Heart right ventricle (tissue), 16 donors: Measurements from ENCODE around the gene SNPH. TPM values are rescaled to one million over a fixed set of nuclear protein-coding genes. Genes with fewer than 3 reads are reported as not detected.
A peak's percentile ranks its signal among the peaks of the same experiment; 100 is the strongest.

ENCODE experiments used
- ATAC-seq, 8 donors: fragments of 200-7000 bp; cut with Tn5 transposase; one replicate each; pipeline ENCODE4 v1.9.1; 2020; ENCODE audit warnings: mild to moderate bottlenecking in 8 of 8, moderate library complexity in 8 of 8, moderate number of reproducible peaks in 1 of 8
- DNase-seq, 2 donors: peaks; one replicate each; pipeline ENCODE4 v3.0.0-alpha.2; 2020
- H3K27ac ChIP-seq, 10 donors: fragments of 200-600 bp; sonication (generic) in 2 of 10; one replicate each; pipeline versions ENCODE4 v1.5.0 to v1.8.0; 2020 to 2022; ENCODE audit warnings: mild to moderate bottlenecking in 3 of 10
- H3K27me3 ChIP-seq, 7 donors: fragments of 200-600 bp; one replicate each; pipeline ENCODE4 v1.8.0; 2021 to 2022; ENCODE audit warnings: mild to moderate bottlenecking in 2 of 7
- H3K36me3 ChIP-seq, 9 donors: fragments of 200-600 bp; sonication (generic) in 1 of 9; one replicate each; pipeline versions ENCODE4 v1.5.0 to v1.8.0; 2020 to 2022; ENCODE audit warnings: mild to moderate bottlenecking in 2 of 9
- H3K4me1 ChIP-seq, 9 donors: fragments of 200-600 bp; sonication (generic) in 1 of 9; one replicate each; pipeline versions ENCODE4 v1.5.0 to v1.8.0; 2020 to 2022; ENCODE audit warnings: mild to moderate bottlenecking in 4 of 9
- H3K4me3 ChIP-seq, 10 donors: fragments of 200-600 bp; sonication (generic) in 2 of 10; one replicate each; pipeline versions ENCODE4 v1.5.0 to v1.8.0; 2020 to 2022; ENCODE audit warnings: mild to moderate bottlenecking in 7 of 10, moderate library complexity in 2 of 10
- H3K9me3 ChIP-seq, 11 donors: fragments of 200-600 bp in 10 of 11; sonication (generic) in 2 of 11; one replicate each; pipeline versions ENCODE4 v1.5.0 to v1.8.0; 2013 to 2022; ENCODE audit warnings: mild to moderate bottlenecking in 2 of 11, control low read depth in 1 of 11, moderate library complexity in 1 of 11
- CTCF ChIP-seq, 9 donors: fragments of 200-600 bp; sonication (generic) in 2 of 9; IDR thresholded peaks; one replicate each; pipeline versions ENCODE4 v1.5.0 to v1.8.0; 2021 to 2022; ENCODE audit warnings: antibody characterized with exemption in 9 of 9, mild to moderate bottlenecking in 5 of 9, moderate library complexity in 1 of 9
- WGBS, 2 donors: extraction: QIAGEN DNeasy Blood & Tissue Kit; methylation state at CpG; one replicate each; pipeline ENCODE4 v1.1.7; 2013; ENCODE audit warnings: inconsistent platforms in 1 of 2; 5-methylcytosine and 5-hydroxymethylcytosine counted together
- intact Hi-C, 10 donors: fragments of 100-400 bp; cut with DNase I; formaldehyde crosslinking; loops; one replicate each; pipeline versions ENCODE4 v1.11.1 to v1.14.2; 2022
- polyA plus RNA-seq, 2 donors: library from polyadenylated mRNA; stranded (reverse); fragments of 200-250 nt; gene quantifications; one replicate each; pipeline ENCODE4 v1.2.3, GENCODE V29; 2013
- total RNA-seq, 10 donors: library from RNA; stranded (reverse); fragmentation: NEBNext Ultra II Directional in 3 of 10; extraction: Animal tissue kit (Norgen Biotek cat#: 25700) in 3 of 10; gene quantifications; one replicate each; pipeline versions ENCODE4 v1.2.1 to v1.2.4, GENCODE V29; 2021 to 2023
- donor health status: Arrhythmogenic right ventricular cardiomyopathy.
- donor health status: ischemic (EF 13 %, LVEDD 7.1; RV severe dilation, severe dysfunction).
- donor health status: healthy with polysubstance abuse.
- donor health status: DM: no; HTN: yes; CAD: no.
- donor health status: DM: no; HTN: no; CAD: no.
- donor health status: ischemic (EF 25% LVEDD 6.9; RV normal size, moderate dysfunction).
- donor health status: ischemic (EF 25% LVEDD 5.7; RV mildly dilated, moderate dysfunction).
- donor health status: healthy.
- donor health status: DM: yes; HTN: yes; CAD: no.
- donor health status: Ischemic cardiomyopathy.
- donor health status: ischemic (EF 35%, LVEDD 5.7; RV mildly dilated, moderate dysfunction).
- donor health status: nonischemic (EF 11% LVEDD 7.7; RV severe dilation, severe dysfunction).
- donor health status: DM: yes; HTN: yes; CAD: no.
- donor health status: PGD.
- donor health status: ischemic (EF 29% LVEDD 5.4; RV normal size, mild dysfunction).
- donor health status: nonischemic (EF 23%, LVEDD 6.1; RV moderate dilation, normal function).

The SNPH gene
- total and polyA plus RNA-seq, 12 donors: 1.5 to 14.3 (median 9.9) TPM

GRCh38 chr20:1302685-1303541, 36.8 kb downstream of the SNPH start:
- intact Hi-C loops: no loop called here
- Histone ChIP-seq H3K4me1 (peaks cover 0 to 10% (median 0%) of the 10 kb centered on the region in 9 donors), H3K9me3 (no peaks in the 10 kb centered on the region), H3K27ac (no peak overlapping the region), H3K4me3 (no peak overlapping the region), H3K36me3 (peaks cover 0 to 38% (median 0%) of the 10 kb centered on the region in 9 donors), H3K27me3 (no peaks in the 10 kb centered on the region)
- 79 to 84% methylated on average over 12 of the region's 12 CpGs for WGBS, 2 donors
- DNase-seq (no peak), ATAC-seq (no peak)
- TF ChIP-seq CTCF (IDR thresholded peaks at IDR 0.05): no peak

- DNase-seq (no peak), ATAC-seq (peak in 1 of 8 donors; percentile 7)
- Histone ChIP-seq H3K9me3 (no peaks in the 10 kb centered on the region), H3K27ac (no peak overlapping the region), H3K4me3 (no peak overlapping the region), H3K27me3 (no peaks in the 10 kb centered on the region), H3K4me1 (peaks cover 0 to 10% (median 0%) of the 10 kb centered on the region in 9 donors), H3K36me3 (peaks cover 0 to 29% (median 0%) of the 10 kb centered on the region in 9 donors)
- intact Hi-C loops: no loop called here
- TF ChIP-seq CTCF (IDR thresholded peaks at IDR 0.05): no peak
- 84 to 88% methylated on average over 31 of the region's 31 CpGs for WGBS, 2 donors
These were observed 38.8 kb downstream of the SNPH start for GRCh38 chr20:1304710-1305515.

GRCh38 chr20:1305712-1306111, 39.6 kb downstream of the SNPH start:
- no peak overlapping the region for H3K27ac ChIP-seq
- 89 to 90% methylated on average over 24 of the region's 24 CpGs for WGBS, 2 donors
- intact Hi-C loops: no loop called here
- peaks cover 0 to 6% (median 0%) of the 10 kb centered on the region in 9 donors for H3K4me1 ChIP-seq
- no peaks in the 10 kb centered on the region for H3K9me3 ChIP-seq
- H3K4me3 ChIP-seq: no peak overlapping the region
- TF ChIP-seq CTCF (IDR thresholded peaks at IDR 0.05): no peak
- ATAC-seq: peak in 2 of 8 donors; percentile 5 to 14
- no peaks in the 10 kb centered on the region for H3K27me3 ChIP-seq
- no peak for DNase-seq
- H3K36me3 ChIP-seq: peaks cover 0 to 29% (median 0%) of the 10 kb centered on the region in 9 donors

GRCh38 chr20:1306316-1307135, 40.4 kb downstream of the SNPH start:
- intact Hi-C loops: no loop called here
- Histone ChIP-seq H3K27me3 (no peaks in the 10 kb centered on the region), H3K4me3 (no peak overlapping the region), H3K4me1 (no peaks in the 10 kb centered on the region), H3K27ac (no peak overlapping the region), H3K36me3 (peaks cover 0 to 25% (median 0%) of the 10 kb centered on the region in 9 donors), H3K9me3 (no peaks in the 10 kb centered on the region)
- 83 to 87% methylated on average over 14 of the region's 14 CpGs for WGBS, 2 donors
- DNase-seq (no peak), ATAC-seq (no peak)
- TF ChIP-seq CTCF (IDR thresholded peaks at IDR 0.05): no peak
